DOHH2 (cell line): Measurements from ENCODE around the gene CDC42BPA.

ENCODE experiments used
- CTCF ChIP-seq: fragments of 200-600 bp; sonication (generic); IDR thresholded peaks from one replicate; pipeline ENCODE4 v1.5.1; 2014; ENCODE audit warnings: antibody characterized with exemption, mild to moderate bottlenecking, low read depth, low read length; ENCODE audit not compliant: poor library complexity, severe bottlenecking
- EZH2phosphoT487 ChIP-seq: fragments of 200-600 bp; sonication (generic); IDR thresholded peaks from 2 replicates; pipeline ENCODE4 v1.6.1; 2017; ENCODE audit warnings: borderline replicate concordance, mild to moderate bottlenecking, antibody characterized with exemption, low read length, moderate library complexity, mixed read lengths

DNA sequence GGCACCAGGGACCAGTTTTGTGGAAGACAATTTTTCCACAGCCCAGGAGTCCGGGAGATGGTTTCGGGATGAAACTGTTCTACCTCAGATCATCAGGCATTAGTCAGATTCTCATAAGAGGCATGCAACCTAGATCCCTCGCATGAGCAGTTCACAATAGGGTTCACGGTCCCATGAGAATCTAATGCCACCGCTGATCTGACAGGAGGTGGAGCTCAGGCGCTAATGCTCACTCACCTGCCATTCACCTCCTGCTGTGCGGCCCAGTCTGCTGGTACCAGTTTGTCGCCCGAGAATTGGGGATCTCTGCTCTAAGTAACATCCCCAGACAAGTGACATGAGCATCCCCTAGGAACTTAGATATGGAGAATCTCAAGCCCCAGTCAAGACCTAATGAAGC lies 197.5 kb downstream of the CDC42BPA start:
- TF ChIP-seq CTCF (no peak), EZH2phosphoT487 (no peak)
